ENCODE results near the gene INAFM1. TPM values are rescaled to one million over a fixed set of nuclear protein-coding genes. Genes with fewer than 3 reads are reported as not detected.

Gene INAFM1
- total and polyA plus RNA-seq, 9 of the 15 experiments (the other 6 are each of a cell fraction or from before 2014, with no cell fraction given): 0.71 to 30.9 (median 3.1) TPM

GRCh38 chr19:47284324-47284899 lies 9.7 kb downstream of the INAFM1 start (continued):
- TF ChIP-seq REST (IDR thresholded peaks at IDR 0.05; ENCODE audit: borderline replicate concordance): peak; percentile 40; the same call in 1 of the 2 replicates
- TF ChIP-seq REST (CRISPR knock-in tag; IDR thresholded peaks at IDR 0.05; ENCODE audit: low read depth): no peak
- TF ChIP-seq HDAC1 (IDR thresholded peaks at IDR 0.05): peak in 1 of 2 experiments; percentile 30; a peak in 1 of 4 replicates
- no peak for TF ChIP-seq ZNF717 (CRISPR knock-in tag; IDR thresholded peaks at IDR 0.05)
- TF ChIP-seq SMC3 (conservative IDR thresholded peaks at IDR 0.05; ENCODE audit: insufficient read depth, low read depth, low read length): peak; percentile 49; the same call in 1 of the 2 replicates
- TF ChIP-seq RAD21 (CRISPR knock-in tag; conservative IDR thresholded peaks at IDR 0.05 in 1 of 2, IDR thresholded peaks at IDR 0.05 in 1 of 2): peak; percentile 26 to 67
- peak; percentile 73 to 87 (median 79) for TF ChIP-seq CTCF (IDR thresholded peaks at IDR 0.05 in 2 of 3, conservative IDR thresholded peaks at IDR 0.05 in 1 of 3; ENCODE audit: insufficient read depth in 2 of 3, low read depth in 1 of 3, low read length in 3 of 3)
- 0 out of 2 replicates have a peak, but pooled peaks have one; percentile 40 for TF ChIP-seq THRAP3 (IDR thresholded peaks at IDR 0.05; ENCODE audit: borderline replicate concordance)
- no peak for TF ChIP-seq HSF4 (CRISPR knock-in tag; IDR thresholded peaks at IDR 0.05; ENCODE audit: borderline replicate concordance)
- TF ChIP-seq DIDO1 (tag; IDR thresholded peaks at IDR 0.05; ENCODE audit: low read depth): no peak
- TF ChIP-seq PKNOX1 (IDR thresholded peaks at IDR 0.05): peak; percentile 96
- 0 out of 2 replicates have a peak, but pooled peaks have one; percentile 19 for TF ChIP-seq NBN (IDR thresholded peaks at IDR 0.05; ENCODE audit: low read depth)
- peak; percentile 75 for TF ChIP-seq MEIS2 (IDR thresholded peaks at IDR 0.05; ENCODE audit: partially characterized antibody)
- no peak for TF ChIP-seq RNF219 (CRISPR knock-in tag; IDR thresholded peaks at IDR 0.05)

Data from K562 (cell line).